ENCODE data around the gene EIF2D. TPM values are rescaled to one million over a fixed set of nuclear protein-coding genes. Genes with fewer than 3 reads are reported as not detected.

EIF2D gene
- total and polyA plus RNA-seq, 9 of the 15 experiments (the other 6 are each of a cell fraction or from before 2014, with no cell fraction given) = 81.1 to 138 (median 93.9) TPM

DNA sequence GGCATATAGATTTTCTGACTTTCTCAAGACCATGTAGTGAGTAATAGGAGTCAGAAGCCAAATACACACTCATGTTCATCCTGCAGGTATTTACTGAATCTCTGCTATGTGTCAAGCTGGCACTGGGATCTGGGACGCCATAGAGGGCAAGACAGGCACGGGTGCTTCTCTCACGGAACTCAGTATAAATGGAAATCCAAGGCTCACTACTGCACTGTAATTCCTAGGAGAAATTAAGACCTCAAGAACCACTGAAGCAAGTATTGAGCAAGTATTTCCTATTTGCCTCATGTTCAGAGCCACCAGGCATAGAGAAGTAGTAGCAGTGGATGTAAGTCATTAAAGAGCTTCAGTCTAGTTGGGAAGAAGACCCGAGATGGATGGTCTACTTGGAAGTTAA, 38.9 kb downstream of the EIF2D start (continued):
- TF ChIP-seq, protein P1, sequence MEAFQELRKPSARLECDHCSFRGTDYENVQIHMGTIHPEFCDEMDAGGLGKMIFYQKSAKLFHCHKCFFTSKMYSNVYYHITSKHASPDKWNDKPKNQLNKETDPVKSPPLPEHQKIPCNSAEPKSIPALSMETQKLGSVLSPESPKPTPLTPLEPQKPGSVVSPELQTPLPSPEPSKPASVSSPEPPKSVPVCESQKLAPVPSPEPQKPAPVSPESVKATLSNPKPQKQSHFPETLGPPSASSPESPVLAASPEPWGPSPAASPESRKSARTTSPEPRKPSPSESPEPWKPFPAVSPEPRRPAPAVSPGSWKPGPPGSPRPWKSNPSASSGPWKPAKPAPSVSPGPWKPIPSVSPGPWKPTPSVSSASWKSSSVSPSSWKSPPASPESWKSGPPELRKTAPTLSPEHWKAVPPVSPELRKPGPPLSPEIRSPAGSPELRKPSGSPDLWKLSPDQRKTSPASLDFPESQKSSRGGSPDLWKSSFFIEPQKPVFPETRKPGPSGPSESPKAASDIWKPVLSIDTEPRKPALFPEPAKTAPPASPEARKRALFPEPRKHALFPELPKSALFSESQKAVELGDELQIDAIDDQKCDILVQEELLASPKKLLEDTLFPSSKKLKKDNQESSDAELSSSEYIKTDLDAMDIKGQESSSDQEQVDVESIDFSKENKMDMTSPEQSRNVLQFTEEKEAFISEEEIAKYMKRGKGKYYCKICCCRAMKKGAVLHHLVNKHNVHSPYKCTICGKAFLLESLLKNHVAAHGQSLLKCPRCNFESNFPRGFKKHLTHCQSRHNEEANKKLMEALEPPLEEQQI (IDR thresholded peaks at IDR 0.05) = no peak
- TF ChIP-seq EP300 (IDR thresholded peaks at IDR 0.05; ENCODE audit: low read length) (no peak), ESRRA (IDR thresholded peaks at IDR 0.05; ENCODE audit: borderline replicate concordance, low read depth) (no peak), JUND (IDR thresholded peaks at IDR 0.05; ENCODE audit: borderline replicate concordance, low read depth, low read length) (no peak), JUND (tag; IDR thresholded peaks at IDR 0.05; ENCODE audit: borderline replicate concordance, low read depth, low read length) (no peak), POLR2AphosphoS2 (IDR thresholded peaks at IDR 0.05; ENCODE audit: low read length) (no peak), GATAD2A (IDR thresholded peaks at IDR 0.05) (no peak), BACH1 (tag; IDR thresholded peaks at IDR 0.05) (no peak), LARP7 (IDR thresholded peaks at IDR 0.05) (no peak), ZNF551 (CRISPR knock-in tag; IDR thresholded peaks at IDR 0.05) (no peak), SP1 (CRISPR knock-in tag; IDR thresholded peaks at IDR 0.05) (no peak)
- TF ChIP-seq, protein P2, sequence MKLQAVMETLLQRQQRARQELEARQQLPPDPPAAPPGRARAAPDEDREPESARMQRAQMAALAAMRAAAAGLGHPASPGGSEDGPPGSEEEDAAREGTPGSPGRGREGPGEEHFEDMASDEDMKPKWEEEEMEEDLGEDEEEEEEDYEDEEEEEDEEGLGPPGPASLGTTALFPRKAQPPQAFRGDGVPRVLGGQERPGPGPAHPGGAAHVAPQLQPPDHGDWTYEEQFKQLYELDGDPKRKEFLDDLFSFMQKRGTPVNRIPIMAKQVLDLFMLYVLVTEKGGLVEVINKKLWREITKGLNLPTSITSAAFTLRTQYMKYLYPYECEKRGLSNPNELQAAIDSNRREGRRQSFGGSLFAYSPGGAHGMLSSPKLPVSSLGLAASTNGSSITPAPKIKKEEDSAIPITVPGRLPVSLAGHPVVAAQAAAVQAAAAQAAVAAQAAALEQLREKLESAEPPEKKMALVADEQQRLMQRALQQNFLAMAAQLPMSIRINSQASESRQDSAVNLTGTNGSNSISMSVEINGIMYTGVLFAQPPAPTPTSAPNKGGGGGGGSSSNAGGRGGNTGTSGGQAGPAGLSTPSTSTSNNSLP (IDR thresholded peaks at IDR 0.05; ENCODE audit: borderline replicate concordance, low read depth, low read length) = no peak
